GM18867 (cell line): Measurements from ENCODE around the gene POLG2.

Source experiments
- ATAC-seq: cut with Tn5 transposase; IDR thresholded peaks from one replicate; pipeline ENCODE4 v1.9.1; 2021; ENCODE audit warnings: mild to moderate bottlenecking, moderate library complexity; ENCODE audit not compliant: unreplicated experiment

The POLG2 gene

DNA sequence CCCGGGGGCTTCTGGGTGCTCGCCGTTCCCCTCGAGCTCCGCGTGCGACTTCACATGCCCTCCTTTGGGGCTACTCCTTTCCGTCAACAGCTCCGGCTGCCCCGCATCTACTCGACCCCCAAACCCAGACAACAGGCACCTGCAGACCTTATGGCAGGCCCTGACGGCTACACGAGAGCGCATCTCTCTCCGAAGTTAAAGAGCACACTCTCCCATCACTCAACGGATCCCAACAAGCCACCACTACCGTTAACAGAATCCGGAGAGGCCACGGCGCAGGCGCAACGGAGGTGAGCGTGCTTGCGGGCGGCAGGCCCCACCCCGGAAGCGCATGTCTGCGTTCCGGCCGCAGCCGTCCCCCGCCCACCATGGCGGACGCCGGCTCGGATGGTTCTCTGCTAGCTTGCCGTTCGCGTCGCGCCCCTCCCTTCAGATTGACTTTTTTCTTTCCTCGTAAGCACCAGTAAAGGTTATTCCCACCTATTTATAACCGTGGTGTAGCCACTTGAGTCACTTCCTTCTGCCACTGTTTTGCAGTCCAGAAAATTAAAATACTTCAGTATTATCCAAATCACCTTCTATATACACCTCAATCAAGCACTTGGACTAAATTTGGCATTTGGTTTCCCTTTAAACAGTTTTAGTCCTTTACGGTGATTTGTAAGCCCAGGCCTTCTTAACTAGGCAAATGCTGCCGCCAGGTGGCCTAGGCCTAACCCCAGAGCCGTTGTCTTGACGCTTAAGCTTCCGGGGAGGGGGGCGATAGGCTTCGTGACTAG, at the start of gene POLG2:
POLG2 (minus strand) TSS at position 269 of the 779 bp plus-strand sequence; CDS start at position 183, 86 bp downstream.
- ATAC-seq = peak; percentile 85

DNA sequence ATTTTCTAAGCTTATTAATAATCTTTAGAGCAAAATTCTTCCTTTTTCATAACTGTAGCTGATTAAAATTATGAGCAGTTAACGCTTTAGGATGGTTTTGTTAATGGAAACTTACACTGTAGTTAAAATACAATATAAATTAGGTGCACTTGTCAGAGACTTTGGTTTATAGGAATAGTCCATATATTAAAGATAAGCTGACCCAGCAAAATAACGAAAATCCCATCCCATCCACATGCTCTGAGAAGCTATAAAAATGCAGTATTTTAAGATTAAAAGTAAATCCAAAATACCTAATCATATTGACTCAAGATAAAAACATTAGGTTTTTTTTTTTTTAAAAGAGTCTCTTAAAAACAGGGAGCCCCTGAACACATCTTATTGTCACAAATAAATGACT, 47.9 kb upstream of the POLG2 start:
- no peak for ATAC-seq

DNA sequence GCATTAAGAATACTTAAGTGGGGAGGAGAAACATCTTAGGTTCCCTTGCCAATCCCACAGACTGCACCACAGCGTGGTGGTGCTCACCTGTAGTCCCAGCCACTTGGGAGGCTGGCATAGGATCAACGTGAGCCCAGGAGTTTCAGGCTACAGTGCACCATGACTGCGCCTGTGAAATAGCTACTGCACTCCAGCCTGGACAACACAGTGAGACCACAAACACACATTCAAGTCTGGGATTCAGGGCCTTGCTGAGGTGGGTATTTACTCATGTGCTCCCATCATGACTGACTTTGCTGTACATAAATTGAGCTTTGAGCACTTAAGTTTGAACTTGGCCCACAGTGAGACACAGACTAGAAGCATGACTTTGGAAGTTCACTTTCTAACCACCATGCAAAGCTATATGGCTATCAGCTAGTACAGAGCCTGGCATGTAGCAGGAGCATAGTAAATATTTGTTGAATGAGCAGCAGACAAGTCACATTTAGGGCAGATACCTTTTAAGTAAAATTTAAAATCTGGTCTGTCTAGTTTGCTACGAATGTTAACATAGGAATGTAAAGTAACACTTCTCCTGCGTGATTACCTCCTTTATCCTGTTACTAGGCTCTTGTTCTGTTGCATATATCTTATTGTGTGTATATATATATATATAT, 43.4 kb upstream of the POLG2 start:
- no peak for ATAC-seq

DNA sequence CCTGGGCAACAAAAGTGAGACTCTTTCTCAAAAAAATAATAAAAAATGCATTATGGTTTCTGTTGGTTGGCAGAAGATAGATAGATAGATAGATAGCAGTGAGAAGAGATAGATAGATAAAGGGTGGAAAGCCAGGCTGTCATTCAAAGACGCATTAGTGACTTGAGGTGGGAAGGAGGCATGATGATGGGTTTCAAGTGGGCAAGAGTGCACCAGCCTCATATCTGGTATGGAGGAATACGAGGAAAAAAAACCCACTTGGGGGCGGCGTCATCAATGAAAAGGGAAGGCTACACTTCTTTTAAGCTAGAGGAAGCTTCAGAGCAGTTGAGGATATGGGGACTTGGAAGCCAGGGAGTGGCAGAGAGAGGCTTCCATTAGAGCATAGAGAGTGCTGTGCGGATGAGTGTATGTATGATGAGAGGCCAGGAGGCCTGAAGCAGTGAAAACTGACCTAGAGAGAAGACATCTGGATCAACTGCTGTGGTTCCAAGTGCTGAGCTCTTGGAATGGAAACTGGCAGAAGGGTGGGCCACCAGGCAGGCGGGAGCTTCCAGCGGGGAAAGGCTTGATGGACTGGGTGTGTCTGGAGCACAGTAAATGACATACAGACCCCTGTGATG, 41.8 kb upstream of the POLG2 start:
- ATAC-seq = no peak

DNA sequence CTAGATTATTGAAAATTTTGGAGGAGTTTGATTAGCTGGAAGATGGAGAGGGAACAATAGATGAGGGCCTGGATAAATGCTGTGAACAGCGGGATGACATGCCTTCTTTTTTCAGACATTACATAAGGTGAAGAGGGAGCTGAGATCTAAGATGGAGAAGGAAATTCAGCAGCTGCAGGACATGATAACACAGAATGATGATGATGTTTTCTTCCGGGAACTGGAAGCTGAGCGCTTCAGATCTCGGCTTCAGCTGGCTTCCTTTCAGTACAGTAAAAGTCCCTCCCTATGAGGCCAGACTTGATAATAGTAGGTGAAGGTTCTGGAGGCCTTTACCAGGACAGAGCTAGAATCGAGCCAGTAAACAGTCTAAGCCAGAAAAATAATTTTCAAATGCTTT, 40.6 kb upstream of the POLG2 start:
- no peak for ATAC-seq

DNA sequence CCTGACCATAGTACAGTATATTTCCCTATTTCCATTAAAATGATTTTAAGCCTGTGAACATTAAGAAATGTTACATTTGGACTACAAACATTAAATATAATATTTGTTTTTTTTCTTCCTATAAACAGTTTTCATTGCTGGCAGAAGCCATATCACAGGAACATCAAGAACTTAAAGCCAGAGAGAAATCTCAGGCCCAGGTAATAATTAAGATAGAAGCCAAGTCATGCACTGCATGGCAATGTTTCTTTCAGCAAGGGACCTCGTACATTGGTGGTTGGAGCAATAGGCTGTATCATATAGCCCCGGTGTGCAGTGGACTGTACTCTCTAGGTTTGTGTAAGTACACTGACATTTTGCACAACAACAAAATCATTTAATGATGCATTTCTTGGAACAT, 40.1 kb upstream of the POLG2 start:
- no peak for ATAC-seq

DNA sequence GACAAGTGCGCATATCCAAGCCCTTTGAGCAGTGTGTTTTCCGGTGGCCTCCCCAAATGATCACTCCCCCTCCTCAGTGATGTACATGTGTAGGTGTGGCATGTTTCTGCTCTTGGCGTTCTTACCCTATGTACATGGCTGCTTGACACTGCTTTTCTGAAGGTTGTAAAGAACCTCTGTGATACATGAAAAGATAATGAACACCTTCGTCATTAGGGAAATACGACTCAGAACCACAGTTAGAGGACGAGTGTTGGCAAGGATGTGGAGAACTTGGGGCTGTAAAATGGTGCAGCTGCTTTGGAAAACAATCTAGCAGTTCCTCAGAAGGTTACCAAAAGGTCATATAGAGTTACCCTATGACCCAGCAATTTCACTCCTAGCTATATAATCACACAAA, 38.5 kb upstream of the POLG2 start:
- ATAC-seq = no peak

DNA sequence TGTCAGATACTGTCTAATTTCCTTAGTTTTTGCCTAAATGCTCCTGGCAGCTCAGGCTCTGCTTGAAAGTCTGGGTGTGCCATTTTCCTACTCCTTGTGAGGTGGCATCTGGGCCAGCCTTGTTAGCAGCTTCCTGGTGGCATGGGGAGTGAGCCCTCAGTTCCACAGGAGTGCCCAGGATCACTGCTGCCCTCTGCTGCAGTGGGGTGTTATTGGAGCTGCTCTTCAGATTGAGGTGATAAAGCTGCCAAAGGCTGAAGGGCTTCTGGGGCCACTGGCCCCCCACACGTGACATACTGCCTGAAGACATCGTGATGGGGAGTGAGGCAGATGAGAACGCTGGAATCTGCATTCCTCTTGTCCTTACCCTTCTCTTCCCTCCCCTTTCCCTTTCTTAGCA, 37.3 kb upstream of the POLG2 start:
- no peak for ATAC-seq

DNA sequence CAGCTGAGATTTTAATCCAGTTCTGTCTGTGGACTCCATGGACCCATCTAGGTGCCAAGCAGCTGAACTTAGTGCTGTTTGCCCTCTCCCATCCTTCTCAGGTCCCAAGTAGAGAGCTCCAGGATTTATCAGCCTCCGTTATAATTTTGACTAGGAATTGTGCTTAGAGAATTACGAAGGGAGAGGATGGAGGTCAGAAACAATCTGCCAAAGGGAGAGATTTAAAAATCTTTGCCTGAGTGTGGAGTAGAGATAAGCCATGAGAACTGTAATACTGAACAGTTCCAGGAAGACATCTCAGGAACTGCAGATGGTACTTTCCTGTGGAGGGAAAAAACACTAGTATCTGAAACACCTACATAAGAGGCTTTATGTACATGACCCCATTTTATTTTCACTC, 36.9 kb upstream of the POLG2 start:
- ATAC-seq = no peak

DNA sequence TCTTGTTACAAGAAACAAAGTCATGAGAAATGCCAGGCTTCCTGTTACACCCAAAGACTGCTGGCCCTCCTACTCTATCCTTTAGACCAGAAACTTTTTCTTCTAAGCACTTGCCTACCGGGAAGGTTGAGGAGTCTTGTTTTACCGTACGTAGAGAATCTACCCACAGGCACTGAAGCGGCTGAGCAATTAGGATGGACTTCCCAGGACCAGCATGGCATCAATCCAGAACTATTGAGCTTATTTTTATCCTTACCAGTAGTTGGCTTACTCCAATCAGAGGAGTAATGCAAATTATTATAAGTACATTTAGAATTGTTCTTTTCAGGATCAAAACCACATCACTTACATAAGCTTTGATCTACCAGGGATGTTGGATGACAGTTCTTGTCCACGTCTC, 35.6 kb upstream of the POLG2 start:
- ATAC-seq = no peak

DNA sequence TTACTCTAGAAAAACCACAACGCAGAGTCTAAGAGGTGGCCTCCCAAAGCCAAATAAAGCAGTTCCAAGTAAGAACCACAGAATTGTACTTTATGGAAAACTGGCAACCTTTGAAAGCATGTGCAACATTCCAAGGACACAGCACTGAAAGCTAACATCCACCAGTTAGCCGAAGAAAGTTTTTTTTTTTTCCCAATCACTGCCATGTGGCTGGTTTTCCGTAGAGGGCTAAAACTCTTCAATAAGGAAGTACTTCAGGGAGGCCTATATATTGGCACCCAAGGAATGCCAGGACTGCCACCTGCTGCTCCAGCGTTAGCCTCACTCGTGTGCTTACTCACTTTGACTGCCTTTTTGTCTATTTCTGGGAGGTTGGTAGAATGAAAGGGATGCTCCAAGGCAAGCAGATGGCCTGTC, 35.1 kb upstream of the POLG2 start:
- no peak for ATAC-seq

DNA sequence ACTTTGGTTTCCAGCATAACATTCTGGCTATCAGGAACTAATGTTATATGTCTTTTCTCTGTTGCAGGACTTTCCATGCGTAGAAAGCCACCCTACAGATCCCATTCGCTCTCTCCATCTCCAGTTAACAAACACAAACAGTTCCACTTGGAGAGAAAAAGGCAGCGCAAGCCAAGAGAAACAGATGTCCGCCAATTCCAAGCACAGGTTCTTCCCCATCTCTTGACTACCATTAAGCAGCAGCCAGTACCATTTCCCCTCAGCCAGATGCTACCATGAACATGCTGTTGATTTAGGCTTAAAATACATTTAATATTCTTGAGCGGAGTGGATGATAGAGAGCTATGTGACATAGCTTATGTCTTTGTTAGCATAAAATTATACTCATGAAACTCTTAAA, 32.4 kb upstream of the POLG2 start:
- no peak for ATAC-seq

DNA sequence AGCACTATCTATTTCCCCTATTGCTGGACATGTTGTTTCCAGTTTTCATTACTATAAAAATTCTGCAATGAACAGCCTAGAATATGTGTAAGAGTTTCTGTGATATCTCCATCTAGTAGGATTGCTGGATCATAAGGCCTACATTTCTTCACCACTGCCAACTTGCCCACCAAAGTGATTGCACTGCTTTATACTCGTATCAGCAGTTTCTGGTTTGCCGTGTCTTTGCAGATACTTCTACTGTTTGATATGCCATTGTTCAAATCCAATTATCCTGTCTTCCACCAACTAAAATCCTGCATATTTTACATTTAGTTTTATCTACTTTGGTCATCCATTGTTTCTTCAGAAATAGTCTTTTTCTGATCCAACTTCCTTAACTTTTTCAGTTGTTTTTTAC, 31.1 kb upstream of the POLG2 start:
- no peak for ATAC-seq

DNA sequence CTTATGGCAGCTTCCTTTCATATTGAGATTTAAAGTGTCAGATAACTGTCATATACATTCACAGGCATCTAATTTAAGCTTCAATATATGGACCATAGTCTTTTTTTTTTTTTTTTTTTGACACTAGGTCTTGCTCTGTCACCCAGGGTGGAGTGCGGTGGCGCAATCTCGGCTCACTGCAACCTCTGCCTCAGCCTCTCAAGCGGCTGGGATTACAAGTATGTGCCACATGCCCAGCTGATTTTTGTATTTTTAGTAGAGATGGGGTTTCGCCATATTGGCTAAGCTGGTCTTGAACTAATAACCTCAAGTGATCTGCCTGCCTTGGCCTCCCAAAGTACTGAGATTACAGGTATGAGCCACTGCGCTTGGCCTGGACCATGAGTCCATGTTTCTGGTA, 23.5 kb upstream of the POLG2 start:
- ATAC-seq = no peak

DNA sequence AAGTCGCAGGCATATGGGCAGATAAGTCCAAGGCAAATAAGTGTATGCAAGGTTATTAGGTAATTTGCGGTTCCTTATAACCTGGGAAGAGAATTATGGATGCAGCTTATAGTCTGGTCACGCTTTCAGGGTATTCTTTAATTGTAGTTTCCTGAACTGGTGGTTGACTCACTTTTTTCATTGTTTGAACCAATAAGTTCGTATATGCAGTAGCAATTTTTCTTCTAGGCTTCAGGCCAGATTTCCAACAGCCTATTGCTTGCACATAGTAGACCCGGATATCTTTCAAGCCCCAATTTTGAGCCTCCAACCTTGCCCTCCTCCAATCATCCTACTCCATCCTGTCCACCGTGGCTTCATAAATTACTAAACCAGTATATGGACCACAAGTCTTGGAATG, 22.7 kb upstream of the POLG2 start:
- no peak for ATAC-seq

DNA sequence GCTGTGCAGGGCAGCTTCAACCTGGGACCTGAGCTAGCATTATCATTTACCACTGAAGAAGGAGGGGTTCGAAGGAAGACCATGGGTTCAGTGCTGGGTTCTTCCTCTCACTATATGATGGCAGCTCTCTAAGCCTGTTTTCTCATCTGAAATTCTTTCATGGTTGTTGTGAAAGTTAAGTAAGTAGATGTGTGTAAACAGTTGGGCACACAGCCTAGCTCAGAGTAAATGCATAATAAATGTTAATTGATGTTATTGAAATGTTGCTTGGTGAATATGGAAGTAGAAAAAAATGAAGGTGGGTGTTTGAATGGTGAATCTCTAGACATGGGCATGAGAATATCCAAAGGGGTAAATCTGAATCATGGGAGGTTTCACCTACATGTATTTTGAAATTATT, 19.0 kb upstream of the POLG2 start:
- no peak for ATAC-seq

DNA sequence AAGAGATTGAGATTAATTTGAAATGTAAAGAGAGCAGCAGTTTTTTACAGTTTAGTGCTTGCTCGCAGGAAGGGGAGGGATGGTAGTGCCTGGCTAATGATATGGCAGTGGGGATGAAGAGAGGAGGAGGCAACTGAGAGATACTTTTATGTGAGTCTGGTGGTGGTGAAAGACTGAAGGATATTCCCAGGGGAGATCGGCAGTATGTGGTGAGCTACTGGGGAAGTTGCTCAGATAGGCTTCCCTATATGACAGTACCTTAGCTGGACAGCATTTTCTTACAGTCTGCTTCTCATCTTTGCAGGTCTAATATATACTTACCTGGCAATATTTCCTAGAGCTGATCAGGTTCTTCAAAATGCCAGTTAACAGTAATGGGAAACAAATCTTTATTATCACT, 18.6 kb upstream of the POLG2 start:
- no peak for ATAC-seq

DNA sequence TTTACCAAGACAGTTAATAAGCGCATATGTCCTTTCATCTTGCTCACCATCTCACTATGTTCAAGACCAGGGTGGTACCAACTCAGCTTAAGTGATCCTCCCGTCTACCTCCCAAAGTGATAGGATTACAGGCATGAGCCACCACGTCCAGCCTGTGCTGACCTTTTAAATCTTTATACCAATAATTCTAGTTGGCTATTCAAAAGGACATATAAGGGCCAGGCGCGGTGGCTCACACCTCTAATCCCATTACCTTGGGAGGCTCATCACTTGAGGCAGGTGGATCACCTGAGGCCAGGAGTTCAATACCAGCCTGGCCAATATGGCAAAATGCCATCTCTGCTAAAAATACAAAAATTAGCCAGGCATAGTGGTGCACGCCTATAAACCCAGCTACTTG, 12.3 kb upstream of the POLG2 start:
- ATAC-seq = no peak

DNA sequence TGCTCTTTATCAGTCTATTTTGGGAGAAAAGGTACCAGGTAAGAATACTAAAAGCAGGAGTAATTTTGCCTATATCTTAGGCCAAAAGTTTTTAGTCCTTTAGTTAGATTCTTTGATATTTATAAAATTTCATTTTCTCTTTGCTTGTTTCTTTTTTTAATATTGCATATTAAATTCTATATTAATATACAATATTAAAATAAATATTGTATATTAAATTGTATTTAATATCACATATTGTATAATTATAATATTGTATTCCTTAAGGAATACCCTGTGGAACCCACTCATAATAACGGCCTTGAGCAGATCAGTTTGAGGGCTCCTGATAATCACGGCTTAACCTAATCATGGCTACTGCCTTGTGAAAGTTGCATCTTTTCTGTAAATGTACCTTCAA, 11.8 kb upstream of the POLG2 start:
- ATAC-seq = no peak

DNA sequence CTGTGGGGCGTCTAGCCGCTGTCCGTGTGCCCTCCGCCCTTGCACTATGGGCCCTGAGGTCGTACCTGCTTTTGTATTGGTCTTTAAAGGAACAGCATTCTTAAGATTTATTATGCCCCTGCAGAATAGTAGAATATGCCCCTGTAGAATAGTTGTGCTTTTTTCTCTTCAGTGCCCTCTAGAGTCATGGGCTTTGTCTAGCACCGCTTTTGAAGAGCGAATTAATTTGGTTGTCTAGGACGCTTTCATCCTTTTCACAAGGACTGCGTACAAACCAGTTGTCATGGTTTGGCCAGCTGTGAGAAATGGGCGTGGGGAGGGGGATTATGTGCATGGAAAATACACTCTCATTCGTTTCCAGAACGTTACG, 10.5 kb upstream of the POLG2 start:
- ATAC-seq = peak; percentile 22

DNA sequence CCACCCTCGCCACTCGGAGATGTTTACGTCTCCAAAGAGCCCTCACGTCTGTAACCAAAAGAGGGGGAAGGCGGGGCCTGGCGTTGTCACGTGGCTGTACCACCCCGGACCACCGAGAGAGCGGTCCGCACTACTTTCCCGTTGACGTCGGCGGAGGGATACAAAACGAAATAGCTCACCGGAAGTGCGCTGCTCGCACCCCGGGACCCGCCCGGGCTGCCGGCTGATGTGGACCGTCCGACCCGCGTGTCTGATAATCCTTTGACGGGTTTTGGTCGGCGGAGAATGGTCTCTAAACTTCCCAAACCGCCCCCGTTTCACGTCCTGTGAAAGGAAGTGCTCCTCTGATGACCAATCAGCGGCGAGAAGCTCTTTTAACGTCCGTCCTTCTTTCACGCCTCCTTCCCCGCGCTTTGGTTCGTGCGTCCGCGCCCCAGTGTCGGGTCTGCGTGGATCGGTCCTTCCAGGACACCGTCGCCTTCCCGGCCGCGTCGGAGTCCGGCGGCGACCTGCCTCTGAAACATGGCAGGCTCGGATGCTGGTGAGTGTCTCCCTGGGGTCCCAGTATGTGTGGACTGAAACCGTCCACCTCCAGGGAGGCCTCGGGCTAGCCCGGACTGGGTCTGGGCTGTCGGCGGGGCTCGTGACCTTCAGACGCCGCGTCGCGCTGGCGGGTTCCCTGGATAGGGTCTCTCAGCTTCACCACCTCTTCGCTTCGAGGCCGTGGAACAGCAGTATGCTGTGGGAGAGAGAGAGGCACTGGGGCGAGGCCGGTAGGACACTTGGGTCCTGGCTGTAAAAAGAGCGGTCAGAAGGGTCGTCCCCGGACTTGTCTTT, 9.9 kb upstream of the POLG2 start, which contains the start of gene CEP95:
CEP95 (plus strand) TSS at position 402 of the 837 bp plus-strand sequence; CDS start at position 523, 121 bp downstream.
- ATAC-seq = peak; percentile 59
